GM10248 (cell line): Measurements from ENCODE around the gene CARNS1.

Source experiments
- CTCF ChIA-PET: fragments of 300-600 bp; sonication (Branson Sonifier 250); formaldehyde crosslinking; extraction: SDS; loops from one replicate; lab custom pipeline; 2021; ENCODE audit warnings: antibody characterized with exemption; lab: Yijun Ruan, JAX
- POLR2A ChIA-PET: fragments of 350-650 bp; sonication (Branson Sonifier 250); formaldehyde crosslinking; extraction: SDS; loops from one replicate; lab custom pipeline; 2020; ENCODE audit warnings: antibody characterized with exemption; lab: Yijun Ruan, JAX
- DNase-seq: peaks from one replicate; pipeline ENCODE4 v3.0.0; 2012; ENCODE audit errors: extremely low spot score
- TF ChIP-seq, protein P1 (sequence below): IDR thresholded peaks from 2 replicates; pipeline ENCODE4 v1.5.1; 2012; ENCODE audit warnings: mild to moderate bottlenecking, low read depth; ENCODE audit errors: extremely low read depth, missing control alignments, control extremely low read depth

The CARNS1 gene

DNA sequence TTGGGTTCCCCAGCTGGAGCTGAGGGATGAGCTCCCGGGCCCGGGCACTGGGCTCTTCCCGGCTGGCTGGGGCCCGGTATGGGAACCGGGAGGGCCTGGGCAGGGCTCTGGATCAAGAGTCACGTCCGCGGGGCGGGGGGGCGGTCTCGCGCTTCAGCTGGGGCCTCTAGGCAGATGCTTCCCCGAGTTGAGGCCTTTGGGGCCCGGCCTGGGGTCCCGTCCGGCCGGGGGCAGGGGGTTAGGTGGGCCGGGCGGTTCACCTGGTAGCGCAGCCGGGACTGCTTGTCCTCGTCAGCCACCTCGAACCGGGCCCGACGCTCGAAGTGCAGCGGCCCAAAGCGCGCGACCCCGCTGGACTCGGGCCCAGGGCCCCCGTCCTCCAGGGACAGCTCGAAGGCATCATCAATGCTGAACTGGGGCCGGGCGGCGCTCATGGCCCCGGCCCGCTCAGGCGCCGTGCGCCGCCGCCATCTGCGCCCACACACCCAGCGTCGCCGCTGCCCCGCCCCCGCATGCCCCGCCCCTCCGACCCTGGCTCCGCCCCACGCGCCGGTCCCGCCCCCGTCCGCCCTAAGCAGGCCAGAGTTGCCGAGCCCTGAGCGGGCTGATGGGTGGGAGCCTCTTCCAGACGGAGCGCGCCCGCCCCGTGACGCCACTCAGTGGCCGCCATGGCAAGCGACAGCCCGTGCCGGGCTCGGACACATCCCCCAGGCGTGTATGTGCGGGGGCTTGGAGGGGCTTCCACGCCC is 53.5 kb downstream of the CARNS1 start, which contains the start of gene TMEM134:
TSS of gene TMEM134 (minus strand) at position 493 of the 749 bp plus-strand sequence. CDS start at position 434, 59 bp downstream.
- CTCF ChIA-PET, result interaction anchor here (0.6 to 3.6 kb wide), 21 partner anchors 9 to 118 kb away, joined by 3 to 22 read pairs (median 3); partner anchors contain the start of genes AIP, PITPNM1, PPP1CA and RAD9A
- POLR2A ChIA-PET, result interaction anchor here (0.5 to 1.6 kb wide), 5 partner anchors 10 to 26 kb away, joined by 3 to 5 read pairs (median 3); partner anchors contain the start of genes AIP and CORO1B
- peak; percentile 96 for DNase-seq

GRCh38 chr11:67469508-67469811 is 54.0 kb downstream of the CARNS1 start:
- DNase-seq, result no peak
- CTCF ChIA-PET, result interaction anchor here (0.6 to 3.6 kb wide), 7 partner anchors 9 to 68 kb away, joined by 3 to 22 read pairs (median 4); partner anchors contain the start of genes AIP and PPP1CA
- TF ChIP-seq, protein P1, sequence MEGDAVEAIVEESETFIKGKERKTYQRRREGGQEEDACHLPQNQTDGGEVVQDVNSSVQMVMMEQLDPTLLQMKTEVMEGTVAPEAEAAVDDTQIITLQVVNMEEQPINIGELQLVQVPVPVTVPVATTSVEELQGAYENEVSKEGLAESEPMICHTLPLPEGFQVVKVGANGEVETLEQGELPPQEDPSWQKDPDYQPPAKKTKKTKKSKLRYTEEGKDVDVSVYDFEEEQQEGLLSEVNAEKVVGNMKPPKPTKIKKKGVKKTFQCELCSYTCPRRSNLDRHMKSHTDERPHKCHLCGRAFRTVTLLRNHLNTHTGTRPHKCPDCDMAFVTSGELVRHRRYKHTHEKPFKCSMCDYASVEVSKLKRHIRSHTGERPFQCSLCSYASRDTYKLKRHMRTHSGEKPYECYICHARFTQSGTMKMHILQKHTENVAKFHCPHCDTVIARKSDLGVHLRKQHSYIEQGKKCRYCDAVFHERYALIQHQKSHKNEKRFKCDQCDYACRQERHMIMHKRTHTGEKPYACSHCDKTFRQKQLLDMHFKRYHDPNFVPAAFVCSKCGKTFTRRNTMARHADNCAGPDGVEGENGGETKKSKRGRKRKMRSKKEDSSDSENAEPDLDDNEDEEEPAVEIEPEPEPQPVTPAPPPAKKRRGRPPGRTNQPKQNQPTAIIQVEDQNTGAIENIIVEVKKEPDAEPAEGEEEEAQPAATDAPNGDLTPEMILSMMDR, result no peak
- POLR2A ChIA-PET, result interaction anchor here (1.6 kb wide), 1 partner anchor 18 kb away, joined by 3 read pairs; no protein-coding TSS in a partner anchor

More for the DNA sequence above, 53.5 kb downstream of the CARNS1 start, which contains the start of gene TMEM134:
- TF ChIP-seq, protein P1, result peak; percentile 76

GRCh38 chr11:67470337-67471002 is 55.0 kb downstream of the CARNS1 start:
- DNase-seq, result no peak
- ChIA-PET CTCF (interaction anchor here (0.6 to 3.6 kb wide), 6 partner anchors 9 to 119 kb away, joined by 3 to 22 read pairs (median 4); partner anchors contain the start of genes AIP, PITPNM1 and PPP1CA), POLR2A (interaction anchor here (0.5 kb wide), 1 partner anchor 17 kb away, joined by 3 read pairs; no protein-coding TSS in a partner anchor)
- TF ChIP-seq, protein P1, result no peak

GRCh38 chr11:67472882-67473281 is 57.4 kb downstream of the CARNS1 start:
- TF ChIP-seq, protein P1, result no peak
- no peak for DNase-seq
- ChIA-PET POLR2A (no interaction called here), CTCF (interaction anchor here (1.0 to 1.3 kb wide), 2 partner anchors 10 to 71 kb away, joined by 3 read pairs; partner anchors contain the start of genes AIP and PPP1CA)
